NCI-H146 (cell line): ENCODE data around the gene TTC7B.
A peak's percentile ranks its signal among the peaks of the same experiment; 100 is the strongest.

Experiments used
- DNase-seq: peaks from one replicate; lab custom pipeline; 2025; lab: John Stamatoyannopoulos, UW

Gene TTC7B

GRCh38 chr14:90558041-90558982 is 257.9 kb downstream of the TTC7B start:
- no peak for DNase-seq

GRCh38 chr14:90557516-90557915 is 258.7 kb downstream of the TTC7B start:
- no peak for DNase-seq

- no peak for DNase-seq
These were observed 259.4 kb downstream of the TTC7B start for GRCh38 chr14:90556666-90557450.

GRCh38 chr14:90556012-90556477 is 260.2 kb downstream of the TTC7B start:
- no peak for DNase-seq

- DNase-seq: no peak
These were observed 260.9 kb downstream of the TTC7B start for GRCh38 chr14:90555126-90556011.

GRCh38 chr14:90554341-90554740 is 261.9 kb downstream of the TTC7B start:
- DNase-seq: no peak

- DNase-seq: no peak
These were observed 262.3 kb downstream of the TTC7B start for GRCh38 chr14:90553921-90554336.

GRCh38 chr14:90553298-90553920 is 262.8 kb downstream of the TTC7B start:
- DNase-seq: no peak

GRCh38 chr14:90552465-90553297 is 263.5 kb downstream of the TTC7B start:
- DNase-seq: no peak

GRCh38 chr14:90551733-90552464 is 264.3 kb downstream of the TTC7B start:
- DNase-seq: no peak

GRCh38 chr14:90551070-90551704 is 265.0 kb downstream of the TTC7B start:
- DNase-seq: no peak

GRCh38 chr14:90549794-90550641 is 266.2 kb downstream of the TTC7B start:
- DNase-seq: no peak

- DNase-seq: peak; percentile 36
These were observed 267.8 kb downstream of the TTC7B start for GRCh38 chr14:90548455-90548854.

- peak; percentile 32 for DNase-seq
These were observed 268.3 kb downstream of the TTC7B start for GRCh38 chr14:90547968-90548367.

GRCh38 chr14:90547250-90547649 is 269.0 kb downstream of the TTC7B start:
- DNase-seq: peak; percentile 70

GRCh38 chr14:90546767-90547166 is 269.5 kb downstream of the TTC7B start:
- DNase-seq: peak; percentile 75

- DNase-seq: peak; percentile 66
These were observed 270.1 kb downstream of the TTC7B start for GRCh38 chr14:90545966-90546751.
